Right kidney (tissue), 9 donors: ENCODE results near the gene RAB1A.
"Not testable (repeated sequence)": the region's sequence is repeated elsewhere in the genome, so short reads cannot be mapped to it uniquely, and the experiment has no call there.

Experiments
- DNase-seq: peaks from one replicate; pipeline ENCODE4 v3.0.0-alpha.2; 2016
- long read RNA-seq, 8 donors: transcript quantifications; one replicate each; lab custom pipeline, GENCODE V29; 2026

Gene RAB1A
- long read RNA-seq, donor 1, transcript RAB1A-203 (6 exons, 2,447 nt) = major isoform, 90 of 90 reads
- long read RNA-seq, donor 1, partial matches to known transcripts = 0 of 90 reads
- long read RNA-seq, donor 1, other reads (novel, unspliced or antisense) = 0 of 90 reads
- long read RNA-seq, donor 2, transcript RAB1A-203 (6 exons, 2,447 nt) = major isoform, 72 of 74 reads
- long read RNA-seq, donor 2, partial matches to known transcripts = 0 of 74 reads
- long read RNA-seq, donor 2, other reads (novel, unspliced or antisense) = 0 of 74 reads
- long read RNA-seq, donor 3, transcript RAB1A-203 (6 exons, 2,447 nt) = major isoform, 41 of 42 reads
- long read RNA-seq, donor 3, partial matches to known transcripts = 0 of 42 reads
- long read RNA-seq, donor 3, other reads (novel, unspliced or antisense) = 0 of 42 reads
- long read RNA-seq, donor 4, transcript RAB1A-203 (6 exons, 2,447 nt) = major isoform, 87 of 95 reads
- long read RNA-seq, donor 4, partial matches to known transcripts = 7 of 95 reads
- long read RNA-seq, donor 4, other reads (novel, unspliced or antisense) = 0 of 95 reads
- long read RNA-seq, donor 5, transcript RAB1A-203 (6 exons, 2,447 nt) = major isoform, 109 of 115 reads
- long read RNA-seq, donor 5, partial matches to known transcripts = 5 of 115 reads
- long read RNA-seq, donor 5, other reads (novel, unspliced or antisense) = 0 of 115 reads
- long read RNA-seq, donor 6, transcript RAB1A-203 (6 exons, 2,447 nt) = major isoform, 91 of 97 reads
- long read RNA-seq, donor 6, partial matches to known transcripts = 5 of 97 reads
- long read RNA-seq, donor 6, other reads (novel, unspliced or antisense) = 0 of 97 reads
- long read RNA-seq, donor 7, transcript RAB1A-203 (6 exons, 2,447 nt) = major isoform, 132 of 176 reads
- long read RNA-seq, donor 7, partial matches to known transcripts = 29 of 176 reads
- long read RNA-seq, donor 7, other reads (novel, unspliced or antisense) = 14 of 176 reads
- long read RNA-seq, donor 8, transcript RAB1A-203 (6 exons, 2,447 nt) = major isoform, 87 of 88 reads
- long read RNA-seq, donor 8, partial matches to known transcripts = 0 of 88 reads
- long read RNA-seq, donor 8, other reads (novel, unspliced or antisense) = 0 of 88 reads

GRCh38 chr2:65129826-65130663 is at the start of gene RAB1A:
RAB1A (minus strand) TSS chr2:65130106; CDS start chr2:65129915, 191 bp downstream.
- peak; percentile 92 for DNase-seq

- no peak for DNase-seq
These were observed 48.0 kb upstream of the RAB1A start for GRCh38 chr2:65177751-65178442.

GRCh38 chr2:65175894-65176530 is 46.1 kb upstream of the RAB1A start:
- DNase-seq = no peak

GRCh38 chr2:65174031-65174430 is 44.1 kb upstream of the RAB1A start:
- DNase-seq = not testable (repeated sequence)

GRCh38 chr2:65172994-65173790 is 43.3 kb upstream of the RAB1A start:
- DNase-seq = no peak

GRCh38 chr2:65170611-65171477 is 40.9 kb upstream of the RAB1A start:
- not testable (repeated sequence) for DNase-seq

GRCh38 chr2:65169760-65170136 is 39.8 kb upstream of the RAB1A start:
- no peak for DNase-seq

- no peak for DNase-seq
These were observed 35.7 kb upstream of the RAB1A start for GRCh38 chr2:65165558-65165957.

- DNase-seq = no peak
These were observed 34.6 kb upstream of the RAB1A start for GRCh38 chr2:65164426-65164891.

GRCh38 chr2:65161551-65162100 is 31.7 kb upstream of the RAB1A start:
- no peak for DNase-seq

- no peak for DNase-seq
These were observed 30.0 kb upstream of the RAB1A start for GRCh38 chr2:65159906-65160305.

GRCh38 chr2:65159261-65159660 is 29.4 kb upstream of the RAB1A start:
- DNase-seq = no peak

GRCh38 chr2:65158557-65158956 is 28.7 kb upstream of the RAB1A start:
- no peak for DNase-seq

- DNase-seq = not testable (repeated sequence)
These were observed 27.9 kb upstream of the RAB1A start for GRCh38 chr2:65157856-65158255.

- DNase-seq = no peak
These were observed 26.1 kb upstream of the RAB1A start for GRCh38 chr2:65156041-65156440.

- DNase-seq = no peak
These were observed 23.6 kb upstream of the RAB1A start for GRCh38 chr2:65153515-65153914.

GRCh38 chr2:65146078-65146477 is 16.2 kb upstream of the RAB1A start:
- DNase-seq = no peak

- DNase-seq = no peak
These were observed 14.7 kb upstream of the RAB1A start for GRCh38 chr2:65144571-65144970.
